ENCODE results near the gene PXMP4. TPM values are rescaled to one million over a fixed set of nuclear protein-coding genes. Genes with fewer than 3 reads are reported as not detected.

The PXMP4 gene
- total and polyA plus RNA-seq, 9 of the 15 experiments (the other 6 are each of a cell fraction or from before 2014, with no cell fraction given), result 4.8 to 29.1 (median 6.8) TPM

DNA sequence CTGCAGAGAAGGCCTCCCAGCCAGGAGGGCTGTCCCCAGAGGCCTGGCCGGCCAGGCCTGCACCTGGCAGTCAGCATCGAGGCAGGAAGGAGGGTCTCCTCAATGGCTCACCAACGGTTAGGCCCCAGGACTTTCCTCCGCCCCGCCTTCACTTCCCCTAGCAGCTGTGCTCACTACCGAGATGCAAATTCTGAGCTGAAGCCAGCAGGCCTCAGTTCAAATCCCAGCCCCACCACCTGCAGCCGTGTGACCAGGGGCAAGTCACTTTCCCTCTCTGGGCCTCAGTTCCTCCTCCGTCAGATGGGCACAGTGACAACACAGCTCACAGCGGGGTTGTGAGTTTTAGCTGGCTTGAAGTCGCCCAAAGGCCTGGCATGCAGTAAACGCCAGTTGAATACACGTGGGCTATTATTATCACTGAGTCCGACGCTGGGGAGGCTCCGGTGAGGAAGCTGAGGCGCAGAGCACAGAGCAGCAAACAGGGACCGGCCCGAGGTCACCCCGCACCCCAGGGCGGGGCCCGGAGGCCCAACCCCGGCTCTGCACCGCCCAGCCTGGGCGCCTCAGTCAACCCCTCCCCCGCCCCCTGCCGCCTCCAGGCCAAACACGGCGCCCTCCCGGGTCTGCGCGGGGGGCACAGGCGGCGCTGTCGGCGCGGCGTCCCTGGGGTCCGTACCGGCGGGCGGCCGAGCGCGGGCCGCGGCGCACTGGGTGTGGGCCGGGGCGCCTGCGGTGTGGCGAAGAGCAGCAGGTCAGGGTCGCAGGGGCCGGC, 34.6 kb downstream of the PXMP4 start (continued):
- TF ChIP-seq ZNF324 (CRISPR knock-in tag; IDR thresholded peaks at IDR 0.05) (no peak), UBTF (IDR thresholded peaks at IDR 0.05; ENCODE audit: borderline replicate concordance in 1 of 2, low read depth in 2 of 2, low read length in 2 of 2) (0 out of 4 replicates have a peak, but pooled peaks of 1 of the 2 experiments have one; percentile 36), PRMT5 (CRISPR knock-in tag; IDR thresholded peaks at IDR 0.05) (no peak), FOXJ2 (tag; IDR thresholded peaks at IDR 0.05) (no peak), PPARD (CRISPR knock-in tag; IDR thresholded peaks at IDR 0.05) (no peak), SIN3A (IDR thresholded peaks at IDR 0.05; ENCODE audit: borderline replicate concordance in 2 of 2, control insufficient read depth in 1 of 2, low read depth in 2 of 2, low read length in 2 of 2) (peak; percentile 65 to 77; a peak in 2 of 4 replicates), ETV5 (CRISPR knock-in tag; IDR thresholded peaks at IDR 0.05; ENCODE audit: low read depth) (0 out of 2 replicates have a peak, but pooled peaks have one; percentile 30), SMARCA5 (IDR thresholded peaks at IDR 0.05) (peak; percentile 71), ATF7 (IDR thresholded peaks at IDR 0.05) (no peak), BRD9 (IDR thresholded peaks at IDR 0.05; ENCODE audit: low read depth, partially characterized antibody) (peak; percentile 64), ZNF79 (CRISPR knock-in tag; IDR thresholded peaks at IDR 0.05; ENCODE audit: low read depth) (no peak), MXD1 (CRISPR knock-in tag; IDR thresholded peaks at IDR 0.05; ENCODE audit: borderline replicate concordance, poor library complexity, severe bottlenecking) (no peak), TOE1 (IDR thresholded peaks at IDR 0.05; ENCODE audit: borderline replicate concordance) (no peak), TOE1 (CRISPR knock-in tag; IDR thresholded peaks at IDR 0.05; ENCODE audit: borderline replicate concordance, low read depth) (no peak), PHB (CRISPR knock-in tag; IDR thresholded peaks at IDR 0.05) (no peak), MECOM (CRISPR knock-in tag; IDR thresholded peaks at IDR 0.05) (no peak), ZFX (CRISPR knock-in tag; IDR thresholded peaks at IDR 0.05) (peak; percentile 47), ATF1 (CRISPR knock-in tag; IDR thresholded peaks at IDR 0.05) (no peak), ATF1 (tag; IDR thresholded peaks at IDR 0.05) (no peak), CBX8 (IDR thresholded peaks at IDR 0.05; ENCODE audit: borderline replicate concordance, extremely low read depth, low read depth, low read length, poor library complexity, severe bottlenecking) (no peak), ELK1 (CRISPR knock-in tag; IDR thresholded peaks at IDR 0.05) (no peak)
- TF ChIP-seq, protein P1, sequence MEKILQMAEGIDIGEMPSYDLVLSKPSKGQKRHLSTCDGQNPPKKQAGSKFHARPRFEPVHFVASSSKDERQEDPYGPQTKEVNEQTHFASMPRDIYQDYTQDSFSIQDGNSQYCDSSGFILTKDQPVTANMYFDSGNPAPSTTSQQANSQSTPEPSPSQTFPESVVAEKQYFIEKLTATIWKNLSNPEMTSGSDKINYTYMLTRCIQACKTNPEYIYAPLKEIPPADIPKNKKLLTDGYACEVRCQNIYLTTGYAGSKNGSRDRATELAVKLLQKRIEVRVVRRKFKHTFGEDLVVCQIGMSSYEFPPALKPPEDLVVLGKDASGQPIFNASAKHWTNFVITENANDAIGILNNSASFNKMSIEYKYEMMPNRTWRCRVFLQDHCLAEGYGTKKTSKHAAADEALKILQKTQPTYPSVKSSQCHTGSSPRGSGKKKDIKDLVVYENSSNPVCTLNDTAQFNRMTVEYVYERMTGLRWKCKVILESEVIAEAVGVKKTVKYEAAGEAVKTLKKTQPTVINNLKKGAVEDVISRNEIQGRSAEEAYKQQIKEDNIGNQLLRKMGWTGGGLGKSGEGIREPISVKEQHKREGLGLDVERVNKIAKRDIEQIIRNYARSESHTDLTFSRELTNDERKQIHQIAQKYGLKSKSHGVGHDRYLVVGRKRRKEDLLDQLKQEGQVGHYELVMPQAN (IDR thresholded peaks at IDR 0.05; ENCODE audit: borderline replicate concordance), result 0 out of 2 replicates have a peak, but pooled peaks have one; percentile 51
